ENCODE results near the gene ZNF423.

GRCh38 chr16:49465661-49466528, 390.0 kb downstream of the ZNF423 start:
- no peak for TF ChIP-seq EP300 (conservative IDR thresholded peaks at IDR 0.05; ENCODE audit: poor library complexity, severe bottlenecking)
- TF ChIP-seq CTCF (IDR thresholded peaks at IDR 0.05; ENCODE audit: poor library complexity, severe bottlenecking): no peak
- TF ChIP-seq TAF1 (IDR thresholded peaks at IDR 0.05; ENCODE audit: low read depth): no peak
- TF ChIP-seq REST (IDR thresholded peaks at IDR 0.05; ENCODE audit: borderline replicate concordance): no peak
- no peak for TF ChIP-seq POLR2AphosphoS5 (IDR thresholded peaks at IDR 0.05)
- TF ChIP-seq EZH2 (IDR thresholded peaks at IDR 0.05; ENCODE audit: borderline replicate concordance, insufficient read depth, low read length, poor library complexity, severe bottlenecking): no peak
